Measurements from ENCODE around the gene ID2.

The ID2 gene

GRCh38 chr2:8681786-8682692, at the start of gene ID2:
TSS of gene ID2 (plus strand) at chr2:8682056. CDS start at chr2:8682166, 110 bp downstream.
- peak; percentile 99 for DNase-seq

GRCh38 chr2:8632755-8633154, 49.1 kb upstream of the ID2 start:
- DNase-seq = no peak

GRCh38 chr2:8633186-8633734, 48.6 kb upstream of the ID2 start:
- no peak for DNase-seq

GRCh38 chr2:8633735-8634313, 48.0 kb upstream of the ID2 start:
- DNase-seq = no peak

- no peak for DNase-seq
These were observed 47.2 kb upstream of the ID2 start for GRCh38 chr2:8634466-8635172.

- no peak for DNase-seq
These were observed 45.8 kb upstream of the ID2 start for GRCh38 chr2:8636041-8636491.

GRCh38 chr2:8636721-8637636, 44.9 kb upstream of the ID2 start:
- no peak for DNase-seq

- no peak for DNase-seq
These were observed 43.5 kb upstream of the ID2 start for GRCh38 chr2:8638327-8638726.

GRCh38 chr2:8639122-8639635, 42.7 kb upstream of the ID2 start:
- DNase-seq = no peak

GRCh38 chr2:8640498-8640897, 41.4 kb upstream of the ID2 start:
- DNase-seq = no peak

- no peak for DNase-seq
These were observed 40.4 kb upstream of the ID2 start for GRCh38 chr2:8641301-8641965.

- DNase-seq = no peak
These were observed 39.3 kb upstream of the ID2 start for GRCh38 chr2:8642366-8643068.

GRCh38 chr2:8643250-8643995, 38.4 kb upstream of the ID2 start:
- no peak for DNase-seq

GRCh38 chr2:8643996-8644356, 37.9 kb upstream of the ID2 start:
- DNase-seq = no peak

- no peak for DNase-seq
These were observed 37.2 kb upstream of the ID2 start for GRCh38 chr2:8644605-8645175.

- no peak for DNase-seq
These were observed 36.6 kb upstream of the ID2 start for GRCh38 chr2:8645176-8645831.

GRCh38 chr2:8646731-8647461, 35.0 kb upstream of the ID2 start:
- no peak for DNase-seq

- no peak for DNase-seq
These were observed 34.4 kb upstream of the ID2 start for GRCh38 chr2:8647462-8647857.
